H9 (cell line): ENCODE measurements around the gene NRXN3. TPM values are rescaled to one million over a fixed set of nuclear protein-coding genes. Genes with fewer than 3 reads are reported as not detected.

Experiments used
- DNase-seq: peaks from one replicate; pipeline ENCODE4 v3.0.0-alpha.2; 2017
- H2AFZ ChIP-seq: one replicate; pipeline ENCODE4 v1.6.1; 2013; ENCODE audit warnings: mild to moderate bottlenecking, low read length, control low read depth, moderate library complexity
- H2AK5ac ChIP-seq: 2 replicates; pipeline ENCODE4 v1.6.1; 2013; ENCODE audit warnings: low read length, control low read depth, mixed read lengths; ENCODE audit not compliant: insufficient read length
- H2BK120ac ChIP-seq: one replicate; pipeline ENCODE4 v1.6.1; 2013; ENCODE audit warnings: low read depth, mild to moderate bottlenecking, low read length, control low read depth, inconsistent platforms; ENCODE audit not compliant: poor library complexity, severe bottlenecking
- H2BK12ac ChIP-seq: 2 replicates; pipeline ENCODE4 v1.6.1; 2013; ENCODE audit warnings: low read length, control low read depth, mixed read lengths, low read depth; ENCODE audit not compliant: insufficient read length
- H2BK15ac ChIP-seq: 2 replicates; pipeline ENCODE4 v1.6.1; 2013; ENCODE audit warnings: low read depth, low read length, control low read depth
- H2BK20ac ChIP-seq: one replicate; pipeline ENCODE4 v1.6.1; 2013; ENCODE audit warnings: low read depth, mild to moderate bottlenecking, low read length, control low read depth, inconsistent platforms; ENCODE audit not compliant: poor library complexity, severe bottlenecking
- H2BK5ac ChIP-seq: 2 replicates; pipeline ENCODE4 v1.6.1; 2013; ENCODE audit warnings: low read length, control low read depth, mixed read lengths; ENCODE audit not compliant: insufficient read length
- H3K14ac ChIP-seq: 2 replicates; pipeline ENCODE4 v1.6.1; 2013; ENCODE audit warnings: low read length, control low read depth; ENCODE audit not compliant: insufficient read depth
- H3K18ac ChIP-seq: 2 replicates; pipeline ENCODE4 v1.6.1; 2013; ENCODE audit warnings: low read depth, mild to moderate bottlenecking, mixed read lengths, low read length, control low read depth; ENCODE audit not compliant: insufficient read length
- H3K23ac ChIP-seq: 2 replicates; pipeline ENCODE4 v1.6.1; 2013; ENCODE audit warnings: low read length, control low read depth, mixed read lengths, low read depth; ENCODE audit not compliant: insufficient read length
- H3K23me2 ChIP-seq: 2 replicates; pipeline ENCODE4 v1.6.1; 2013; ENCODE audit warnings: low read depth, mild to moderate bottlenecking, mixed read lengths, low read length, control low read depth; ENCODE audit not compliant: insufficient read length, poor library complexity, severe bottlenecking
- H3K27ac ChIP-seq: 2 replicates; pipeline ENCODE4 v1.5.1; 2013; ENCODE audit warnings: low read length, control low read depth, mixed read lengths, low read depth; ENCODE audit not compliant: insufficient read length
- H3K27me3 ChIP-seq: 2 replicates; pipeline ENCODE4 v1.6.1; 2013; ENCODE audit warnings: low read length, control low read depth, inconsistent platforms; ENCODE audit not compliant: insufficient read depth
- H3K4ac ChIP-seq: 2 replicates; pipeline ENCODE4 v1.6.1; 2013; ENCODE audit warnings: low read depth, mild to moderate bottlenecking, control low read depth, inconsistent platforms, low read length, moderate library complexity
- H3K4me1 ChIP-seq: 2 replicates; pipeline ENCODE4 v1.6.1; 2013; ENCODE audit warnings: low read length, control low read depth, inconsistent platforms; ENCODE audit not compliant: insufficient read depth
- H3K4me2 ChIP-seq: 2 replicates; pipeline ENCODE4 v1.6.1; 2013; ENCODE audit warnings: low read length, control low read depth, mixed read lengths; ENCODE audit not compliant: insufficient read length, insufficient read depth
- H3K56ac ChIP-seq: 2 replicates; pipeline ENCODE4 v1.6.1; 2013; ENCODE audit warnings: low read depth, mild to moderate bottlenecking, mixed read lengths, low read length, control low read depth; ENCODE audit not compliant: insufficient read length
- H3K79me1 ChIP-seq: 2 replicates; pipeline ENCODE4 v1.6.1; 2013; ENCODE audit warnings: low read depth, mild to moderate bottlenecking, moderate library complexity, low read length, control low read depth, inconsistent platforms; ENCODE audit not compliant: insufficient read depth, poor library complexity, severe bottlenecking
- H3K79me2 ChIP-seq: 2 replicates; pipeline ENCODE4 v1.6.1; 2013; ENCODE audit warnings: low read length, control low read depth, inconsistent platforms; ENCODE audit not compliant: insufficient read depth
- H3K9ac ChIP-seq: 2 replicates; pipeline ENCODE4 v1.6.1; 2013; ENCODE audit warnings: low read length, control low read depth, mixed read lengths; ENCODE audit not compliant: insufficient read length; ENCODE audit errors: extremely low read depth
- H3K9me3 ChIP-seq: one replicate; pipeline ENCODE4 v1.6.1; 2013; ENCODE audit warnings: low read depth, low read length, inconsistent platforms; ENCODE audit not compliant: control insufficient read depth
- H3T11ph ChIP-seq: one replicate; pipeline ENCODE4 v1.6.1; 2013; ENCODE audit warnings: mild to moderate bottlenecking, low read length, control low read depth, inconsistent platforms
- H4K20me1 ChIP-seq: one replicate; pipeline ENCODE4 v1.6.1; 2013; ENCODE audit not compliant: control insufficient read depth, insufficient read length, insufficient read depth
- H4K5ac ChIP-seq: 2 replicates; pipeline ENCODE4 v1.6.1; 2013; ENCODE audit warnings: low read depth, mild to moderate bottlenecking, mixed read lengths, low read length, control low read depth; ENCODE audit not compliant: insufficient read length
- H4K8ac ChIP-seq: replicated peaks from 2 replicates; pipeline ENCODE4 v1.6.1; 2013; ENCODE audit warnings: low read length, control low read depth, mixed read lengths, low read depth; ENCODE audit not compliant: insufficient read length
- H4K91ac ChIP-seq: 2 replicates; pipeline ENCODE4 v1.6.1; 2013; ENCODE audit warnings: low read depth, mild to moderate bottlenecking, moderate library complexity, mixed read lengths, low read length, control low read depth; ENCODE audit not compliant: insufficient read length
- H3K27ac Mint-ChIP-seq, 3 experiments: 2 replicates in 2 of 3; 3 replicates in 1 of 3; pipeline ENCODE4 v1.8.0; 2020 to 2021; ENCODE audit warnings: mixed read lengths in 3 of 3, mild to moderate bottlenecking in 1 of 3, moderate library complexity in 1 of 3
- H3K27me3 Mint-ChIP-seq: 2 replicates; pipeline ENCODE4 v1.8.0; 2021; ENCODE audit warnings: low read depth, mild to moderate bottlenecking, moderate library complexity, mixed read lengths
- H3K36me3 Mint-ChIP-seq, 3 experiments: 2 replicates in 2 of 3; 3 replicates in 1 of 3; pipeline ENCODE4 v1.8.0; 2020 to 2021; ENCODE audit warnings: low read depth in 3 of 3, mixed read lengths in 3 of 3; ENCODE audit not compliant: insufficient read depth in 1 of 3
- H3K4me1 Mint-ChIP-seq, 2 experiments: 2 replicates each; pipeline ENCODE4 v1.8.0; 2020; ENCODE audit warnings: mixed read lengths in 2 of 2
- H3K4me3 Mint-ChIP-seq, 2 experiments: 2 replicates in 1 of 2; 3 replicates in 1 of 2; pipeline ENCODE4 v1.8.0; 2020 to 2021; ENCODE audit warnings: mild to moderate bottlenecking in 2 of 2, mixed read lengths in 2 of 2, moderate library complexity in 1 of 2
- H3K9me3 Mint-ChIP-seq, 2 experiments: 2 replicates in 1 of 2; 3 replicates in 1 of 2; pipeline ENCODE4 v1.8.0; 2020; ENCODE audit warnings: mild to moderate bottlenecking in 2 of 2, mixed read lengths in 2 of 2, moderate library complexity in 1 of 2
- CTCF ChIP-seq: fragments of 200-600 bp; sonication (generic); conservative IDR thresholded peaks from 3 replicates; pipeline ENCODE4 v1.8.0; 2021; ENCODE audit warnings: antibody characterized with exemption, mild to moderate bottlenecking
- WGBS: extraction: QIAGEN DNeasy Blood & Tissue Kit; methylation state at CpG from one replicate; pipeline ENCODE4 v1.1.7; 2013; ENCODE audit warnings: missing lambda C conversion rate, low lambda C conversion rate, mixed read lengths; ENCODE audit not compliant: insufficient read length; ENCODE audit errors: extremely low coverage; 5-methylcytosine and 5-hydroxymethylcytosine counted together
- total RNA-seq: library from RNA; stranded (reverse); gene quantifications from 2 replicates; pipeline ENCODE4 v1.2.1, GENCODE V29; 2021

Gene NRXN3
- total RNA-seq, 1 experiment from 2014 or later: 1.8 TPM

GRCh38 chr14:78697341-78697740 lies 527.2 kb downstream of the NRXN3 start:
- H3T11ph ChIP-seq: no peak overlapping the region
- no peak overlapping the region for H3K56ac ChIP-seq
- no peak overlapping the region for H2AK5ac ChIP-seq
- Mint-ChIP-seq H3K36me3 (no peaks in the 10 kb centered on the region), H3K4me3 (no peak overlapping the region), H3K4me1 (peaks cover 7% of the 10 kb centered on the region in 2 experiments; a peak in 2 of 4 replicates), H3K27me3 (no peaks in the 10 kb centered on the region; the same call in 1 of the 2 replicates), H3K9me3 (no peaks in the 10 kb centered on the region), H3K27ac (no peak overlapping the region)
- no peak overlapping the region for H2BK20ac ChIP-seq
- H3K23ac ChIP-seq: no peak overlapping the region
- H3K4ac ChIP-seq: no peak overlapping the region
- H2BK5ac ChIP-seq: no peak overlapping the region
- H4K8ac ChIP-seq: no peak overlapping the region
- H2BK15ac ChIP-seq: no peak overlapping the region
- H3K79me2 ChIP-seq: no peaks in the 10 kb centered on the region
- no peaks in the 10 kb centered on the region for H3K9me3 ChIP-seq
- H2AFZ ChIP-seq: no peak overlapping the region
- WGBS: no CpG with 5 or more reads among the region's 2 CpGs
- H2BK12ac ChIP-seq: no peak overlapping the region
- H3K4me1 ChIP-seq: no peaks in the 10 kb centered on the region
- H3K79me1 ChIP-seq: no peaks in the 10 kb centered on the region
- H3K18ac ChIP-seq: no peak overlapping the region
- H4K20me1 ChIP-seq: no peaks in the 10 kb centered on the region
- no peak overlapping the region for H3K14ac ChIP-seq
- no peak overlapping the region for H3K9ac ChIP-seq
- H3K27ac ChIP-seq: no peak overlapping the region
- peak; percentile 79 for TF ChIP-seq CTCF
- no peak for DNase-seq
- H2BK120ac ChIP-seq: no peak overlapping the region
- H3K23me2 ChIP-seq: no peaks in the 10 kb centered on the region
- H4K5ac ChIP-seq: no peak overlapping the region
- no peak overlapping the region for H3K4me2 ChIP-seq
- H3K27me3 ChIP-seq: no peaks in the 10 kb centered on the region
- H4K91ac ChIP-seq: no peak overlapping the region
